Activated gamma-delta T cell (primary cell): ENCODE data around the gene MTURN.
"Not testable (repeated sequence)": the region's sequence is repeated elsewhere in the genome, so short reads cannot be mapped to it uniquely, and the experiment has no call there.

Experiments used
- DNase-seq: peaks from one replicate; lab custom pipeline; 2025; lab: John Stamatoyannopoulos, UW
- total RNA-seq, 2 donors: gene quantifications; one replicate each; lab custom pipeline; 2026; lab: John Stamatoyannopoulos, UW

MTURN gene
- total RNA-seq = 91.4 to 139 reads per million in 2 donors

DNA sequence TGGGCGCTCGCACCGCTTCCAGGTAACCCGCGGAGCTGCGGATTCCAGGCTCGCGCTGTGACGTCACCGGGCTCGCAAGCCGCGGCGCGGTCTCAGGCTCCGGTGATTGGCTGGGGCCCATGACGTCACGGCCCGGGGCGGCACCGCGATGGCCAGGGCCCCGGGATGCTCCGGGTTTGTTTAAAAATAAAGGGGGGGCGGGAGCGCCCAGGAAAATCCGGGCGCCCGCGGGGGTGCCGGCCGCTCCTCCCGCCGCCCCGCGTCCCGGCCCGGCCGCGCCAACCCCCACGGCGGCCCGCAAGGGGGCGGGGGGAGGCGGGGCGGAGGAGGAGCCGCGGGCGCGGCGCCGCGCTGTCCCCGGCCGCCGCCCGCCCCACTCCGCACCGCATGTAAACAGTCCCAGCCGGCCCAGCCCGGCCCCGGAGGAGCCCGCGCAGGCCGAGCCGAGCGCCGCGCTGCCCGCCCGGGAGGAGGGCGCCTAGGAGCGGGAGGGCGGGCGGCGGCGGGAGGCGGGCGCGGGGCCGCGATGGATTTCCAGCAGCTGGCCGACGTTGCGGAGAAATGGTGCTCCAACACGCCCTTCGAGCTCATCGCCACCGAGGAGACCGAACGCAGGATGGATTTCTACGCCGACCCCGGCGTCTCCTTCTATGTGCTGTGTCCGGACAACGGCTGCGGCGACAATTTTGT is at the start of gene MTURN:
MTURN (plus strand) TSS at position 376 of the 690 bp plus-strand sequence; CDS start at position 527, 151 bp downstream.
- DNase-seq = peak; percentile 80

DNA sequence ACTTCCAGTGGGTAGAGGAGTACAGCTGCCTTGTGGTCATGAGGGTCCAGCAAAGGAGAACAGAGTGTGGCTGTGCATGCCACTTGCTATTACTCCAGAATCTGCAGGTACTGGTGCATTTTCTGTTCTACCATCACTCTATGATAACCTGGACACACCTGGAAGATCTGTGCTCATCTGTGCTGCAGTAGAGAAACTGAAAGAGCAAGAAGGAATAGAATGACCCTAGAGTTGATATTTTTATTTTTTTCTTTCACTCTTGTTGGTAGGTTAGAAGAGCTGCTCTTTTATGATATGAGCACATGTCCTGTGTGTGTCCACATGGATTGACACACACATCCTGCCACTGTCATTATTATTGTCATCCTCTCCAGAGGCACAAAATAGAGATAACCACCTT is 48.3 kb upstream of the MTURN start:
- no peak for DNase-seq

DNA sequence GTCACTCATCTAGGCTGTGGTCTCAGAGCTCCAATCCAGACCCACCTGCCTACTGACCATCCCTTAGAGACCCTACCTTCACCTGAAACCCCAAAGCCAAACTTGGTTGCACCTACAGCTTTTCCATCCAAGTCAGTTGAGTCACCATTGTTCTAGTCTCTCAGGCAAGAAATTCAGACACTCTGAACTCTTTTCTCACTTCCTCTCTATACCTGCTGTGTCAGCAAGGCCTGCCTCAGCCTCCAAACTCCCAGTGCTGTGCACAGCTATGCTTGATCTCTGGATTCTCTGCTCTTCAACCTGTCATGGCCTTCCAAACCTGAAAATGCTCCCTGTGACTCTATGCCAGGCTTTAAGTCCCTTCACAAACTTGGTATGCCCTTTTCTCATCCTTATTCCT is 47.4 kb upstream of the MTURN start:
- no peak for DNase-seq

DNA sequence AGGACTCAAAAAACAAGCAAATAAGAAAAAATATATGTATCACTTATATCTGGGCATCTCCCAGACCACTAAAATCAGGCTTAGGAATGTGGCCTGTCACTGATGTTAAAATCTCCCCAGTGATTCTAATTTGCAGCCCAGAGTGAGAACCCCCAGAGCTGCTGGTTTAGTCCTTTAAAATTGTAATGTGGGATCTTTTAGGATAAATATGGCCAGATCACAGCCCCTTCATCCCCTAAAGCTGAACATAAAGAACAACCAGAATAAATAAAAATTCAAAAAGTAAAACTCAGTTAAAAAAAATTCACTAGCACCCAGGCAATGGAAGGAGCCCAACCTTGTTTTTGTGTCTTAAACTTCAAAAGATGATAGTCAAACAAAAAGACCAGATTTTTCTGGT is 46.4 kb upstream of the MTURN start:
- no peak for DNase-seq

DNA sequence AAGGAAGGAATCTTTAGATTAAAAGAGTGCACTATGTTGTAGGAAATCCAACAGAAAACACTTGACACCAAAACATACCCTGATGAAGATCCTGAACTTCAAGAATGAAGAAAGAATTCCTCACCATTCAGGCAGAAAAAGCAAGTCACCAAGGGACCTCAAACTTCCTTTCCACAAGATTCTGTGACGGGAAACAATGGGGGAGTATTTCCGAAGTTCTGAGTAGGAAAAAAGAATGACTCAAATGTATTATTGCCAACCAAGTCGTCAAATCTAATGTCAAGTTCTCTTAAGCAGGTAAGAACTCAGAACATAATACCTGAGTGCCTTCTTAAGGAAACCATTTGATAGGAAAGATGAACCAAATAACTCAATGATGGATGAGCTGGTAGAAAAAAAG is 44.7 kb upstream of the MTURN start:
- no peak for DNase-seq

DNA sequence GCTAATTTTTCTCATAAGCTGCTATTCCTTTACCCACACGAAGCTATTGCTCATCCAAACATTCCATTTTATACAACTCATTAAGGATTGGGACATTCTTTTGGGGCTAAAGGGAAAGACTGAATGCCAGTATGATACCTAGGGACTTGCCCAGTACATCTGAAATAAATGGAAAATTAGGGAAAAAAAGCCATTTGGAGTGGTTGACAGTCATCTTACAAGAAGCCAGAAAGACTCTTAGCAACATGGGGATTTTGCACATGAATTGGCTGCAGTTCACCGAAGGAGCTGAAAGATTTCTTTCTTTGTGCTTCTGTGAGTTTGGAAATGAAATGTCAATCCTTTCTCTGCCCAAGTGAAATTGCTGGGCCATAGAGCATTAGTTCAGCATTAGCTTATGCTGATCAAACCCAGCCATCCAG is 43.3 kb upstream of the MTURN start:
- no peak for DNase-seq

DNA sequence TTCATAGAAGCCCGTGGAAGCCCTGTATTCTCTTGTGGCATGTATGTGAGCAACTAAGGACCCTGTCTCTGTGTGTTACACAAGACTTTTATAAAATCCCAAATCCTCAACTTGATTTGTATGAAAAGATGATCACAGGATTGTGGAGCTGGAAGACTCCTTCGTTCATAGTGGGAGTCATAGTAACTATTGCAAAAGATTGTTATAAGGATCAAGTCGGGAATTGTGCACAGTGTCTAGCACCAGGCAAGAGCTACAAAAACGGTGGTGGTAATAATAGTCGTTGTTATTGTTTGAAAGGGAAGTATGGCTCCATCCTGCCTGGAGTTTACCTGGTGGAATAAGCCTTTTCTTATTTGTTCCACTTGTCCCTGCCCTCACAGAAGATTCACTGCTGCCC is 42.8 kb upstream of the MTURN start:
- no peak for DNase-seq

DNA sequence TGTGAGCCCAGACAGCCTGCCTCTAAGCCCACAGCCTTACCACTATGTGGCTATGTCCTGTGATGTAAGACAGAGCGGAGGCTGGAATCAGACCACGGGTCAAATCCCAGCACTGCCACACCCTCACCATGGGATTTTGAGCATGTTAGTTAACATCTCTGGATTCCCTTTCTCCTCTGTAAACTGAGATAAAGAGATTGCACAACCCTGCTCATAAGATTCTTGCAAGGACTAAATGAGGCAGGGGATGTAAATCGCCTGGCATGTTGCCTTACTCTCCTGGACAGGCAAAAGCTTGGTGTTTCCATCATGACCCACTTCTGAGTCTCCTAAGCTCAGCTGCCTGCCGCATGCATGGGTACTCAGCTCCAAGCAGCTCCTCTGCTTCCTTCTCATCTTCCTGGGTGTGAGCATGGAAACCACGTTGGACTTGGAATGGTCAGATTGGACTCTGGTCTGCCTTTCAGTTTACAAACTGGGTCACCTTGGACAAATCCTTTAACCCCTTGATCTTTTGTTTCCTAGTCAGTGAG is 41.3 kb upstream of the MTURN start:
- no peak for DNase-seq

DNA sequence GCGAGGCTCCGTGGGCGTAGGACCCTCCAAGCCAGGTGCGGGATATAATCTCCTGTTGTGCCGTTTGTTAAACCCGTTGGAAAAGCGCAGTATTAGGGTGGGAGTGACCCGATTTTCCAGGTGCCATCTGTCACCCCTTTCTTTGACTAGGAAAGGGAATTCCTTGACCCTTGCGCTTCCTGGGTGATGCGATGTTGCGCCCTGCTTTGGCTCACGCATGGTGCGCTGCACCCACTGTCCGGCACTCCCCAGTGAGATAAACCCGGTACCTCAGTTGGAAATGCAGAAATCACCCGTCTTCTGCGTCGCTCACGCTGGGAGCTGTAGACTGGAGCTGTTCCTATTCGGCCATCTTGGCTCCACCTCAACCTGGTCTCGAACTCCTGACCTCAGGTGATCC is 36.2 kb upstream of the MTURN start:
- not testable (repeated sequence) for DNase-seq

GRCh38 chr7:30102281-30102680 is 32.5 kb upstream of the MTURN start:
- no peak for DNase-seq

DNA sequence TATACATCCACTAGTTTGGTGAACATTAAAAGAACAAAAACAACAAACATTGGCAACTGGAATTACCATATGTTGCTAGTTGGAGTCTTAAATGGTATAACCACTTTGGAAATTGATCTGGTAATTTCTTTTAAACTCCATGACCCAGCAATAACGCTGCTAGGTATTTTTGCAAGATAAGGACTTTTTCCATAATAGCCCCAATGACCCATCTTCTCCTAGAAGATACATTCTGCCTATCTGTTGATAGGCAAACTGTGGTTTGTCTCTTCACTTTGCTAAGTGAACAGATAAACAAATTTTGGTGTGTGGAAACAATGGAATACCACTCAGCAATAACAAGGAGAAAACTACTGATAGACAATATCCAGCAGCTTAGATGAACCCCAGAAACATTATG is 30.6 kb upstream of the MTURN start:
- no peak for DNase-seq

DNA sequence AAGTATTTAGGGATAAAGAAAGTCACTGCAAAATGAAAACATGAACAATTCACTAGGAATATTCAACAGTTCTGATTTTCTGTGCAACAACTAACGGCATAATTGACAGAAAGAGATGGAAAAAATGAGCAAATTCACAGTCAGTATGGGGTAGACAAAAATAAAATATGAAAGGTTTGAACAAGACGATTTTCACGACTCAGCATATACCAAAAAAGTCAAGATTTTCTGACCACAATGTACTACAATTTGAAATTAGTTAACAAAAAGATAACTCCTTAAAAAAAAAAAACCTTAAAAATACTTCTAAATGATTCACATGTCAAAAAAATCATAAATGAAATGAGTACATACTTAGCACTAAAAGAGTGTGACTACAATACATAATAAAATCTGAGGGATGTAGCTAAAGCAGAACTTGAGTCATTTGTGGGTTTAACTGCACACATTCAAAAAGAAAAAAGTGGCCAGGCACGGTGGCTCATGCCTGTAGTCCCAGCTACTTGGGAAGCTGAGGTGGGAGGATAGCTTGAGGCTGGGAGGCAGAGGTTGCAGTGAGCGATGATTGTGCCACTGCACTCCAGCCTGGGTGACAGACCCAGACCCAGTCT is 22.6 kb upstream of the MTURN start:
- no peak for DNase-seq

DNA sequence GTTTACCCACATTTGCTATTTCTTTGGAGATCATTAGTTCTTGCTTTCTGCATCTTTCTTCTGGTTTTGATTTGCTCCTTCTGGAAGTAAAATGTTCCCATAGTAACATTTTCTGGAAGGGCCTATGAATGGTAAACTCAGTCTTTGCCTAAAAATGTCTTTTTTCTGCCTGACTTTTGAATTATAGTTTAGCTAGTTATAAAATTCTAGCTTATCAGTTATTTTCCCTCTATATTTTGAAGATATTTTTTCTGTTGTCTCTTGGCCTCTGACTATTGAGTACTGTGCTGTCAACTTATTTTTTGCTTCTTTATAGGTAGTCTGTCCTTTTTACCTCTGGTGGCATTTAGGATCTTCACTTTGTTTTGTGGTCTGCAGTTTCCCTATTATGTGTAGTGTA is 21.6 kb upstream of the MTURN start:
- DNase-seq = no peak

GRCh38 chr7:30114536-30115238 is 20.1 kb upstream of the MTURN start:
- DNase-seq = no peak

DNA sequence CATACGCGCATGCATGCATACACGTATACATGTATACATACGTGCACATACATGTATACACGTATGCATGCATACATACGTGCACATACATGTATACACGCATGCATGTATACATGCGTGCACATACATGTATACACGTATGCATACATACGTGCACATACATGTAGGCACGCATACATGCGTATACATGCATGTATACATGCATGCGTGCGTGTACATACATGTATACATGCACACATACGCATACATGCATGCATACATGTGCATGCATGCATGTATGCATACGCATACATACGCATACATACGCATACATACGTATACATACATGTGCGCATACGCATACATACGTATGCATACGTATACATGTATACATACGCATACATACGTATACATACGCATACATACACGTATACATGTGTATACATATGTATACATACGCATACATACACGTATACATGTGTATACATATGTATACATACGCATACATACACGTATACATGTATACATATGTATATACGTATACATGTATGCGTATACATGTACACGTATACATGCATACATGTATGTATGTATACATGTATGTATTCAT is 19.0 kb upstream of the MTURN start:
- no peak for DNase-seq

DNA sequence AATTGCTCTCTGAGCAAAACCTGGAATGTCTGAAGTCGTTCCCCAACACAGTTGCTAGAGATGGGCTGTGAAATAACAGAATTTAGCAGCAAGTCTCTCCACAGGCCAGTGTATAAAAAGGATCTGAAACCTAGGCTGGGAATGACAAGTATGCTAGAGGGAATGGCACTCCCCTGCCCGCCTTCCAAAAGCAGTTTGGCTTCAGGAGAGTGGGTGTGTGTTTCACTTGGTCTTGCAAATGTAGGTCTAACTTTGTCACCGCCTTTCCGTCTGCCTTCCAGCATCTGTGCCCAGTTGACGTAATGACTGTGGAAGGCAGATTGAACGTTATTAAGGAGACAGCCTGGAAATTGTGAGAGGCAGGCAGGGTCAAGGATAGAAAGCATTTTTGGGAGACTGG is 18.0 kb upstream of the MTURN start:
- no peak for DNase-seq

DNA sequence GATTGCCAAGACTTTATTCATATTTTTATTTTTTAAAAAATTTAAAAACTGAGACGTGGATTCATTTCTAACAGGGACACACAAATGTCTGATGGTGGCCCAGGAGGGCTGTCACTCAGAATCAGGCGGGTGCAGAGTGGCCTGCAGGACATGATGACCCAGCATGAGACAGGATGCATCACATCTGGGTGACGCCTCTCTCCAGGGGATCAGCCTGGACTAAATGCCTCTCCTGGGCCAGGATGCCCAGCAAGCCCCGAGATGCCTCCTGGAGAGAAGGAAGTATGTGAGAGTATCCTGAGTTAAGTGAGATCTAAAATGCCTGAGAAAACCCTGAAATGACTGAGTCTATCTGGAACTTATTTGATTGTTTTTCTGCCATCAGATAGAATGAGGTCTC is 16.9 kb upstream of the MTURN start:
- DNase-seq = no peak

DNA sequence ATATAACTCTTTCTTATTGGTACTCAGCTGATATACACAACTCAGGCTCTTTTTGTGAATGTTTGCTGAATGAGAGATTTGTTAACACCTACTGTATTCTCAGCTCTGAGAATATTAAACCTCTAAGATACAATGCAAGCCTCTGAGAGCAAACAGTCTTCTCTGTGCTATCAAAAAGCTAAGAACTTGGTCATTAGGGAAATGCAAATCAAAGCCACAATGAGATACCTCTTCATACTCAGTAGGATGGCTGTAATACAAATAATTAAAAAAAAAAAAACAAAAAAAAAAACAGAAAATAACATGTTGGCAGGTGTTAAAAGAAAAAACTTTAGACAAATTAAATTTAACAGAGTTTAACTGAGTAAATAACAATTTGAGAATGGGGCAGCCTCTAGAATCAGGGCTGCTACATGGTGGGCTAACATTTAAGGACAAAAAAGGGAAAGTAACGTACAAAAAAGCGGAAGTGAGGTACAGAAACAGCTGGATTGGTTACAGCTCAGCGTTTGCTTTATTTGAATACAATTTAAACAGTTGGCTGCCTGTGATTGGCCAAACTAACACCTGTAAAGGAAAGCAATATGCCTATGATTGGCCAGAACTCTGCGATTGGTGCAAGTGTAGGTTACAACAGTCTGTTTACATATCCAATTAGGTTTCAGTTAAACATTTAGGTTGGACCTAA is 14.8 kb upstream of the MTURN start:
- DNase-seq = no peak

GRCh38 chr7:30133736-30134610 is 813 bp upstream of the MTURN start:
- no peak for DNase-seq

DNA sequence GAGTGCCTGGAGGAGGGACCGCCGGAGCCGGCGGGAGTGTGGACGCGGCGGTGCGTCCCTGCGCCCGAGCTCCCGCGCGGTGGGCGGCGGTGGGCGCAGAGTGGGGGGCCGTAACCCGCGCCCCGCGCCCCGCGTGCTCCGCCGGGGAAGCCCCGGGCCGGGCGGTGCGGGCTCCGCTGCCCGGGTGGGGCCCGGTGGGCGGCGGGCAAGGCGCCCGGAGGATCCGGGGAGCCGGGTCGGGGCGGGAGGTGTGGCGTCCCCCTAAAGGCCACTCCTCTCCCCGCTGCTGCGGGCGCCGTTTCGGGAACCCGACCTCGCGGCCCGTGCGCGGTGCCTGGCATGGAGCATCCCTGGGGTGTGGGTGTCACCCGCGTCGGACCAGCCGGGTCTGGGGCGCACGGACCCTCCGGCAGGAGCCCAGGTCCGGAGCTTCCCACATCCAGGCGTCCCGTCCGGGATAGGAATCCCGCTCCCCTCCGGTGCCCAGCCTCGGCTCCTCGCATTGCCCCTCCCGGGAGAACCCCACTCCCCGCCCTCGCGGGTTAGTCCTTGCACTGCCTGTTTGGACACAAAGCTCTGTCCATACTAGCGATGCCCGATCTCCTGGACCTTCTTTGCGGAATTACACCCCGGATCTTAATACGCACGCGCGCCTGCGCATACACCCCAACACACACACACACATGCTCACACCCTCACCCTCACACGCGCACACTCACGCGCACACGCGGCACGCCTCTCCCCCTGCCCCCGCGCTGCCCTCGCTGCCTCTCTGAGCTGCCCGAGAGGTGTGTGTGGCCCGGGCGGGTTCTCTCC is 723 bp downstream of the MTURN start:
- peak; percentile 30 for DNase-seq
